ENCODE results near the gene ZSWIM1. TPM values are rescaled to one million over a fixed set of nuclear protein-coding genes. Genes with fewer than 3 reads are reported as not detected.

The ZSWIM1 gene
- total and polyA plus RNA-seq, 12 donors = 3.8 to 12.0 (median 9.8) TPM

- H3K9me3 ChIP-seq = no peaks in the 10 kb centered on the region
- intact Hi-C loops (cut with DNase I) = loop anchor here in 2 of 10 donors (2.0 kb wide), 2 partner anchors 20 to 24 kb away; partner anchors contain the start of genes PCIF1 (in 2 of the 2), CTSA (in 1 of the 2) and NEURL2 (in 1 of the 2)
- ATAC-seq (peak; percentile 87 to 95 (median 91)), DNase-seq (peak; percentile 95 to 97)
- H3K4me3 ChIP-seq = peak overlapping the region; percentile 33 to 64 (median 58)
- peaks cover 6 to 59% (median 27%) of the 10 kb centered on the region in 9 donors for H3K4me1 ChIP-seq
- WGBS, 2 donors = 4% methylated on average over 43 of the region's 43 CpGs
- peaks cover 0 to 11% (median 0%) of the 10 kb centered on the region in 7 donors for H3K27me3 ChIP-seq
- no peak for TF ChIP-seq CTCF (IDR thresholded peaks at IDR 0.05)
- peak overlapping the region; percentile 19 to 84 (median 80) for H3K27ac ChIP-seq
- H3K36me3 ChIP-seq = peaks cover 0 to 38% (median 0%) of the 10 kb centered on the region in 9 donors
Measured at GRCh38 chr20:45910670-45911485, 29.9 kb downstream of the ZSWIM1 start.

- intact Hi-C loops (cut with DNase I) = loop anchor here in 2 of 10 donors (2.0 kb wide), 2 partner anchors 21 to 23 kb away; partner anchors contain the start of genes PCIF1 (in 2 of the 2), CTSA (in 1 of the 2) and NEURL2 (in 1 of the 2)
- ATAC-seq = peak; percentile 54 to 73 (median 64)
- Histone ChIP-seq H3K27me3 (peaks cover 0 to 11% (median 0%) of the 10 kb centered on the region in 7 donors), H3K4me3 (peak within 1 kb of the TSS; percentile 33 to 64 (median 58)), H3K9me3 (no peaks in the 10 kb centered on the region), H3K36me3 (peaks cover 0 to 30% (median 0%) of the 10 kb centered on the region in 9 donors), H3K27ac (peak within 1 kb of the TSS; percentile 19 to 84 (median 80)), H3K4me1 (peaks cover 6 to 59% (median 27%) of the 10 kb centered on the region in 9 donors)
- peak; percentile 75 to 82 for DNase-seq
- TF ChIP-seq CTCF (IDR thresholded peaks at IDR 0.05) = no peak
- 0 to 1% methylated on average over 50 to 58 of the region's 58 CpGs for whole genome bisulfite sequencing, 2 donors
Measured at GRCh38 chr20:45911486-45912343, 30.7 kb downstream of the ZSWIM1 start, which contains the start of gene PLTP. Gene PLTP (minus strand): TSS chr20:45912155. CDS start chr20:45911452, 703 bp downstream.

GRCh38 chr20:45912344-45912682, 31.3 kb downstream of the ZSWIM1 start:
- H3K4me3 ChIP-seq = peak overlapping the region; percentile 33 to 64 (median 58)
- ATAC-seq = no peak
- H3K36me3 ChIP-seq = peaks cover 0 to 24% (median 0%) of the 10 kb centered on the region in 9 donors
- no peak for TF ChIP-seq CTCF (IDR thresholded peaks at IDR 0.05)
- WGBS, 2 donors = 27 to 28% methylated on average over 4 of the region's 4 CpGs
- intact Hi-C loops (cut with DNase I) = no loop called here
- H3K27me3 ChIP-seq = peaks cover 0 to 11% (median 0%) of the 10 kb centered on the region in 7 donors
- peaks cover 6 to 65% (median 29%) of the 10 kb centered on the region in 9 donors for H3K4me1 ChIP-seq
- DNase-seq = no peak
- no peaks in the 10 kb centered on the region for H3K9me3 ChIP-seq
- H3K27ac ChIP-seq = peak overlapping the region in 8 of 10 donors; percentile 78 to 84 (median 80)

GRCh38 chr20:45913116-45913515, 32.1 kb downstream of the ZSWIM1 start:
- Histone ChIP-seq H3K36me3 (peaks cover 0 to 17% (median 0%) of the 10 kb centered on the region in 9 donors), H3K4me3 (no peak overlapping the region), H3K27me3 (peaks cover 0 to 11% (median 0%) of the 10 kb centered on the region in 7 donors), H3K27ac (peak overlapping the region in 3 of 10 donors; percentile 83 to 84 (median 83)), H3K9me3 (no peaks in the 10 kb centered on the region), H3K4me1 (peaks cover 6 to 73% (median 32%) of the 10 kb centered on the region in 9 donors)
- intact Hi-C loops (cut with DNase I) = no loop called here
- no peak for DNase-seq
- WGBS, 2 donors = 50 to 56% methylated on average over 5 of the region's 5 CpGs
- ATAC-seq = no peak
- TF ChIP-seq CTCF (IDR thresholded peaks at IDR 0.05) = no peak
